GM23338 (cell line): ENCODE data around the gene TMSB4X.

ENCODE experiments used
- EZH2 ChIP-seq: fragments of 200-600 bp; sonication (generic); IDR thresholded peaks from one replicate; pipeline ENCODE4 v1.8.0; 2017; ENCODE audit warnings: antibody characterized with exemption, mild to moderate bottlenecking, low read depth; ENCODE audit not compliant: unreplicated experiment
- TF ChIP-seq, protein P1 (sequence below), 2 experiments: fragments of 200-600 bp in 1 of 2; sonication (generic) in 1 of 2; conservative IDR thresholded peaks; 2 replicates each; pipeline versions ENCODE4 v1.5.1 to v1.6.1; 2016 to 2017; ENCODE audit warnings: antibody characterized with exemption in 2 of 2, low read depth in 2 of 2, mild to moderate bottlenecking in 2 of 2, moderate library complexity in 1 of 2

DNA sequence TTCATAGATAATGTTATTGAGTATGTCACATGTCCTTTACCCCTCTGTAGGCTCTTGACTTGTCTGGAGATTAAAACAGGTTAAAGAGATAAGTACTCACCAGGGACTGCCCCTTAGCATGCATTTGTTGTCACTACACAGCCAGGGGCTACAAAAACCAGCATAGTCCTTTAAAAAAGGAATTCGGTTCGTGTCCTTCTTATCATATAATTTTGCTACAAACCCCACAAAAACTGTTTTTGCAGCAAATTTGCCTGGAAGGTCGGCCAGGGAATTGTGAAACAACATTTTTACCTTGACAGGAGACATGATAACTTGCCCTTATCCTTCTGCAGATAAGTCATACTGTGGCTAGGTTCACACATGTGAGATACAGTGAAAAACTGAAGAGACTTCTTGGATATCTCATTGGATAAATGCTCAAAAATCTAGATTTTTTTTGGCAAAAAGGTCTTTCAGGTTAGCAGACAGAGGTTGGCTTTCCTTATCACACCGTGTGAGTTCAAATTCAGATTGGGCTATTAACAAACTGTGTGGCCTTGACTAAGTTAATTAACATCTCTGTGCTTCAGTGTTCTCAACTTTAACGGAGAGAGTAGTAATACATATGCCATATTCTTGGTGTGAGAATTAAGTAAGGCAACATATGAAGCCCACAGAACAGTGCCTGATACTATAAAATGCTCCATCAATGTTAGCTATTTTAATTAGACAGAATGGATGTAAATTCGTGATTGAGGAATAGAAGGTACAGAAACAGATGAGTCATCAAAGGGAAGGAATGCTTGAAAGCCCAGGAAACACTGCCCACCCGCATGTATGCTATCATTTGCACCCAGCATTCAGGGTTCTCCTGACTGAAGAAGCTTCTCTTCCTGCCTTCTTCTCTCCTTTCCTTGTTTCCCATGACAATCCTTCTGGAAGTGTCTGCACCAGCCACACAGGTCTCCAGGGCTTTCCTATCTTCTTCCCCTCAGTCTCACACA is 39.5 kb downstream of the TMSB4X start:
- TF ChIP-seq EZH2, result no peak
- TF ChIP-seq, protein P1, sequence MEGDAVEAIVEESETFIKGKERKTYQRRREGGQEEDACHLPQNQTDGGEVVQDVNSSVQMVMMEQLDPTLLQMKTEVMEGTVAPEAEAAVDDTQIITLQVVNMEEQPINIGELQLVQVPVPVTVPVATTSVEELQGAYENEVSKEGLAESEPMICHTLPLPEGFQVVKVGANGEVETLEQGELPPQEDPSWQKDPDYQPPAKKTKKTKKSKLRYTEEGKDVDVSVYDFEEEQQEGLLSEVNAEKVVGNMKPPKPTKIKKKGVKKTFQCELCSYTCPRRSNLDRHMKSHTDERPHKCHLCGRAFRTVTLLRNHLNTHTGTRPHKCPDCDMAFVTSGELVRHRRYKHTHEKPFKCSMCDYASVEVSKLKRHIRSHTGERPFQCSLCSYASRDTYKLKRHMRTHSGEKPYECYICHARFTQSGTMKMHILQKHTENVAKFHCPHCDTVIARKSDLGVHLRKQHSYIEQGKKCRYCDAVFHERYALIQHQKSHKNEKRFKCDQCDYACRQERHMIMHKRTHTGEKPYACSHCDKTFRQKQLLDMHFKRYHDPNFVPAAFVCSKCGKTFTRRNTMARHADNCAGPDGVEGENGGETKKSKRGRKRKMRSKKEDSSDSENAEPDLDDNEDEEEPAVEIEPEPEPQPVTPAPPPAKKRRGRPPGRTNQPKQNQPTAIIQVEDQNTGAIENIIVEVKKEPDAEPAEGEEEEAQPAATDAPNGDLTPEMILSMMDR (conservative IDR thresholded peaks at IDR 0.05; ENCODE audit: low read depth in 2 of 2), result no peak
